ENCODE data around the gene PTDSS2.

The PTDSS2 gene

GRCh38 chr11:494761-495536 is 44.9 kb downstream of the PTDSS2 start:
- DNase-seq, result peak; percentile 98

DNA sequence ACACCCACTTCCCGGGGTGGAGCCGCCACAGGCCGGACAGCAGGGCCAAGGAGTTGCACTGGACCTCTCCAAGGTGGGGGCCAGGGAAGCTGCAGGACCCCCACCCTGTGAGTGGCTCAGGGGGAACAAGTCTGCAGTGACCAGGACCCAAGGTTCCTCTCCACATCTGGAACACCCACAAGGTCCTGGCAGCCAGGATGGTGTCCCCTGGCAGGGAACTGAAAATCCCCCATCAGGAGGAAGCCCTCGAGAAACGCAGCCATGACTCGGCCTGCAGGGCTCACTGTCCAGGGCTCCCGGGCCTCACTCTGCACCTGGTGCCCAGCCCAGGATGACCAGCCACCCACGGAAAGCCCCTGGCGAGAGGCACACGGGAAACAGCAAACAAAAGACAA is 45.5 kb downstream of the PTDSS2 start:
- DNase-seq, result peak; percentile 53

DNA sequence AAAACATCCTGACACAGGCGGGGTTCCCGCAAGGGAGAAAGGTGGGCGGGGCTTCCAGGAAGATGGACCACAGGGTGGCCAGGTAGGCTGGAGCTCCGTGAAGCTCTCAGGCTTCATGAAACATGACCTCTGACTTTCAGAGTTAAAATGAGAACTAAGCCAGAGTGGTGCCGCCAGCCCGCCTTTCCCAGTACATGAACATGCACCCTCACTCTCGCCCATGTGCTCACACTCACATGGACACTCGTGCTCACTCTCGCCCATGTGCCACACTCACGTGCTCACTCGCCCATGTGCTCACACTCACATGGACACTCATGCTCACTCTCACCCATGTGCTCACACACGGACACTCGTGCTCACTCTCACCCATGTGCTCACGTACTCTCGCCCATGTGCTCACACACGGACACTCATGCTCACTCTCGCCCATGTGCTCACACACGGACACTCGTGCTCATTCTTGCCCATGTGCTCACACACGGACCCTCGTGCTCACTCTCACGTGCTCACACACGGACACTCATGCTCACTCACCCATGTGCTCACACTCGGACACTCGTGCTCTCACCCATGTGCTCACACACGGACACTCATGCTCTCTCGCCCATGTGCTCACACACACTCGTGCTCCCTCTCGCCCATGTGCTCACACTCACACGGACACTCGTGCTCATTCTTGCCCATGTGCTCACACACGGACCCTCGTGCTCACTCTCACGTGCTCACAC is 46.9 kb downstream of the PTDSS2 start:
- DNase-seq, result peak; percentile 68

- DNase-seq, result peak; percentile 49
Observed at GRCh38 chr11:497565-498296, 47.7 kb downstream of the PTDSS2 start.

- no peak for DNase-seq
Observed at GRCh38 chr11:498297-499181, 48.5 kb downstream of the PTDSS2 start.

DNA sequence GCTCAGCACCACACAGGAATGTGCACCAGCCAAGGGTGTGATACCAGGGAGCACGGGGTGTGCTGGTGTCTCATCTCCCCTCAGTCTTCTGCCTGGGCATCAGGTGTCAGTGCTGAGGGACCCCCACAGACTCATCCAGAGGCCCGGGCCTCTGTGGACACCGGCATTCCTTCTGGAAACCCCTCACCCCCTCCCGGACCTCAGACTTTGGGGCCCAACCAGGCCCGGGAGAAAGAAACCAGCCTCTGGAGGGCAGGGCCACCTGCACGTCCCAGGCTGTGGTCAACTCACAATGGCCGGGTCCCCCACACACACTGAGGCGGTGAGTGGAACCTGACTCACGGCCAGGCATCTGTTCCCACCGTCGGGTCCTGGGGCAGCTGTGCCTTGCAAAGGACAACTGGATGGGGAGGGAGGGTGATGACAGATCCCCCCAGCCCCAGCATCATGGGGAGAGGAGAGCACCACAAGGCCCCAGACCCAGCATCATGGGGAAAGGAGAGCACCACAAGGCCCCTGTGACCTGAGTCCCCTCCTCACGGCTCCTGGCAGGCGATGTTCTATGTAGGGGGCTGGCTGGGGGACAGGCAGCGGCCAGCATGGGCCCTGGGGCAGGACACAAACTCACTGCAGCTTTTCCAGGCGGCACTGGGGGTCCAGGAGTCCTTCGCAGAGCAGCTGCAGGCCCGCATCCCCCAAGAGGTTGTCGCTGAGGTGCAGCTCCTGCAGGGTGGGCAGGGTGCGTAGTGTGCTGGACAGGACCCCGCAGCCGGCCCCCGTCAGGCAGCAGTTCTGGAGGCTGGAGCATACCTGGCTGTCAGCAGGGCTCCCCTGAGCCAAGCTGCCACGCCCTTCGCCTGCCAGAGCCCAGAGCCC is 49.4 kb downstream of the PTDSS2 start:
- DNase-seq, result no peak

DNA sequence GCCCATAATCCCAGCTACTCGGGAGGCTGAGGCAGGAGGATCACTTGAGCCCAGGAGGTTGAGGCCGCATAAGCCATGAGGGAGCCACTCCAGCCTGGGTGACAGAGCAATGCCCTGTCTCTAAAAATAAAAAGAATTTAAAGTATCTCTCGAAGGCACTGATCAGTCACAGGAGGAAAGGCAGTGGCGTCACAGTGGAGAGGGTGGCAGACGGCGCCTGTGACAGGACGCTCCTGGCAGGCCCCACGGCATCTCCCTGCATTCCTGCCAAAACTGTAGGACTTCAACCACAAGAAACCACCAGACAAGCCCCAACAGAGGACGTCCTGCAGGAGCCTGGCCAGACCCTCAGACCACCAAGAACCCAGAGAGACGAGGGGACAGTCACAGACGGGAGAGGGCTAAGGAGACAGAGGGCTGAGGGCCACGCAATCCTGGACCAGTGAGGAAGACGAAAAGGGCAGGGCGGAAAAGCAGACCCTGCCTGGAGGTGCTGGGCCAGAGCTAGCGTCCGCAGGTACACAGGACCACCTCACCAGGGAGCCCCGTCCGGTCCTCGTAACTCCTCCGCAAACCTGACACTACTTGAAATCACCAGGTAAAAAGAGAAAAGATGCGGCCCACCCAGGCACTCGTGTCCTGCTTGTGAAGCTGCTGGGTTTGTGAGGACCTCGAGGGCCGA is 51.1 kb downstream of the PTDSS2 start:
- DNase-seq, result no peak

DNA sequence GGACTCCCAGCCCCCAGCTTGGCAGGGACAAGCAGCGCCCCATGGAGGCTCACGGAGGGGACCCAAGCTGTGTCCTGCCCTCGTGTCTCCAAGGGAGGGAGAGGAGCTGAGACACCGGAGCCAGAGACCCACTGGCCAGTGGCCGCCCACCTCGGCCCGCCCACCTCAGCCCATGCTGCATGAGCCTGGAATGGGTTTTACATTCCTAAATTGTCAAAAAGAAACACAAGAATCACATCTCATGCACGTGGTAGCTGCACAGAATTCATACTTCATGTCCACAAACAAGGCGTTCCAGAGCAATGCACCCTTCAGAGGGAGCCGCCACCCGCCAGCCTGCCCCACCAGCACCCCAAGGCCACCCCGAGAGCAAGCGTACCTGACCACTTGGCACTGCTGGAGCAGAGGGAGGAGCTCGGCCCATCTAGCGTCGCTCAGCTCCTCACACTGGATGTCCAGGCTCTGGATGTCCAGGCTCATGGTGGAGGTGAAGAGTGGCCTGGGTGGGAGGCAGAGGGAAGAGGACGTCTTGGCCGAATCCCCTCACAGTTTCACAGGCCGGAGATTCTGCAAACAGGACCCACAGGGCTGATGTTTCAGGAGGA is 51.7 kb downstream of the PTDSS2 start:
- no peak for DNase-seq

DNA sequence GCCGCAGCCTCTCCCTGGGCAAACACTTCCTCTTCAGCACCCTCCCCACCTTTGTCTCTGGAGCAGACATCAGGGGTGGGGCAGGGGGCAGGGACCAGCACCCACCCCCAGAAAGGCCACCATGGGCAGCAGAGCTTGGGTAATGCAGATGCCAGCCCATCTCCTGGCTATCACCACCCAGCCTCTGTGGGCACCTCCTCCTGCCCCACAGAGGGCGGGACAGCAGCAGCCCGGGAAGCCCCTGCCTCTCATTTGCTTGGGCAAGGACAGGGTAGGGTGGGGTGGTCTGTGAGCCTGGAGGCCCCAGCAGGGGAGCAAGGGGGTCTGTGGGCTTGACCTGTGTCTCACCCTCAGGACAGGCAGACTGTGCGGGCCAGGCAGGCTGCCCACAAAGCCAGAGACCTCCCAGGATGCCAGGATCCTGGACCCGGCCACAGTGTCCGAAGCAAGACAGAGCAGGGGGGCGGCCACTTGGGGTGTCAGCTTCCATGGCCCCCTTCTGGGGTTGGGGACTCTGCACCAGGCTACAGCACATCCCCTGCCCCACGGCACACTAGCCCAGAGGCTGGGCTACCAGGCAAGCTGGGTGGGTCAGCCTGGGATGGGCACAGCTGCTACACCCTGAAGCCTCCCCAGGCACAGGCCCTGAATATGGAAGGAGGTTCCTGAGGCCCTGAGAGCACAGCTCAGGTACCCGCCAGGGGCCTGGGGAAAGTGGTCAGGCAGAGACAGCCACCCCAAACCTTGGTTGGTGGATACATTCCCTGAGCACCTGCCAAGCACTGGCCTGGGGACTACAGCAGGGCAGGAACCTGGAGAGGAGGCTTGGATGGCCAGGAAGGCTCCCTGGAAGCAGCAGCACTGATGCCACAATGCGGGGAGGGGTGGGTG is 52.5 kb downstream of the PTDSS2 start:
- DNase-seq, result no peak

GRCh38 chr11:503179-503981 is 53.3 kb downstream of the PTDSS2 start:
- DNase-seq, result no peak

DNA sequence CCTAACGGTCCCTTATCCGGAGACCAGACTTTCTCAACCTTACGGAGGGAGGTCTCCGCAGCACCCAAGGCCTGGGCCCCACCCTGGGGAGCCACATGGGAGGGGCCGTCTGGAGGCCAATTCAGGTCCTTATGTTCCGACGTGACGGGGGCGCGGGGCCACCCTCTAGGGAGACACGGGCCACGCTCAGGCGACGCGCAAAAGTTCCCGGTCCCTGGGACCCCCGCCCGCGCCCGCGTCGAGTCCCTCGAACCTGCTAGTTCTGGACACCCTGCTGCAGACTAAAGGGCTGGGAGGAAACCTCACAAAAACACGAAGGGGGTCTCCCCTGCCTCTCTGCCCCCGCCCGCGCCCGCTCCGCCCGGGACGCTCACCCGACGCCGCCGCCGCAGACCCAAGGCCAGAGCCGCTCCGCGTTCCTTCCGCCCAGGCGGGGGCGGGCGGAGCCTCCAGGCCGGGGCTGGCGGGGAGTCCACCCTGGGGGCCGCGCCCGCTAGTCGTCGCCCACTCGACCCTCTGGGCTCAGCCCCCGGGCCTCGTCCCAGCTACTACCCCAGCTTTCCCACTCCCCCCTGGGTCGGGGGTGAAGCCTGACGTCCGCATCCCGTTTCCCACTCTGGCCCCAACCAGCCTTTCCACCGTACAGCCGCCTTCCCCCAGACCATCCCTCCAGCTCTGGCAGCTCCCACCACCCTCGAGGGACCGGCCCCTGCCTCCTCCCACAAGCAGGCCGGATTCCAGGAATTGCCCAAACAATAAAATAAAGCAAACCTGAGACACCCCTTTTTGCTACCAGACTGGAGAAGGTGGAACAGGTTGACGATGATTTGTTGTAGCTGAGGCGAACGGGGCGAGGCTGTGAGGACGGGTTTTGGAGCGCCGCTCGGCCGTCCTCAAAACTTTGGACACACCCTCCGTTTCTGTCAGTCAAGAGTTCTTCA is 54.2 kb downstream of the PTDSS2 start:
- no peak for DNase-seq

DNA sequence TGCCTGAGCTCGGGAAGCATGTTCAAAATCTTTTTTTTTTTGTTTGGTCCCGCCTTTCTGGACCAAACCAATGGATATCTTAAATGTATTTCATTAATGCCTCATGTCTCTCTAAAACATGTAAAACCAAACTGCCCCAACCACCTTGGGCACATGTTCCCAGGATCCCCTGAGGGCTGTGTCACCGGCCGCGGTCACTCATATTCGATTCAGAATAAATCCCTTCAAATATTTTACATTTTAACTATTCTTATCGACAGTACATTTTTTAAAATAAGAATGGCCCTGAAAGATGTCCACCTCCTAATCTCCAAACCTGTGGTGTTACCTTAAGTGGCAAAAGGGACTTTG is 54.9 kb downstream of the PTDSS2 start:
- no peak for DNase-seq

- peak; percentile 99 for DNase-seq
Observed at GRCh38 chr11:506238-506994, 56.3 kb downstream of the PTDSS2 start.

- peak; percentile 99 for DNase-seq
Observed at GRCh38 chr11:506995-507726, 57.1 kb downstream of the PTDSS2 start, which contains the start of gene RNH1. RNH1 (minus strand) TSS chr11:507242; CDS start chr11:502162, 5,080 bp downstream.

- DNase-seq, result no peak
Observed at GRCh38 chr11:507727-508515, 57.8 kb downstream of the PTDSS2 start.
